Gastroesophageal sphincter (tissue), 3 donors: ENCODE measurements around the gene RRAGD.

ENCODE experiments used
- POLR2A ChIP-seq, 2 donors: fragments of 450-650 bp; IDR thresholded peaks; one replicate each; pipeline ENCODE4 v1.6.1; 2017; ENCODE audit warnings: antibody characterized with exemption in 2 of 2, mild to moderate bottlenecking in 2 of 2, moderate library complexity in 1 of 2
- POLR2AphosphoS5 ChIP-seq: sonication (generic); formaldehyde crosslinking; IDR thresholded peaks from one replicate; pipeline ENCODE4 v1.6.1; 2017; ENCODE audit warnings: antibody characterized with exemption
- TF ChIP-seq, protein P1 (sequence below), 4 experiments: fragments of 200-600 bp in 2 of 4; fragments of 450-650 bp in 2 of 4; sonication (generic) in 1 of 4; IDR thresholded peaks; one replicate each; pipeline ENCODE4 v1.5.1; 2017 to 2019; ENCODE audit warnings: antibody characterized with exemption in 4 of 4, mild to moderate bottlenecking in 2 of 4, moderate library complexity in 2 of 4

DNA sequence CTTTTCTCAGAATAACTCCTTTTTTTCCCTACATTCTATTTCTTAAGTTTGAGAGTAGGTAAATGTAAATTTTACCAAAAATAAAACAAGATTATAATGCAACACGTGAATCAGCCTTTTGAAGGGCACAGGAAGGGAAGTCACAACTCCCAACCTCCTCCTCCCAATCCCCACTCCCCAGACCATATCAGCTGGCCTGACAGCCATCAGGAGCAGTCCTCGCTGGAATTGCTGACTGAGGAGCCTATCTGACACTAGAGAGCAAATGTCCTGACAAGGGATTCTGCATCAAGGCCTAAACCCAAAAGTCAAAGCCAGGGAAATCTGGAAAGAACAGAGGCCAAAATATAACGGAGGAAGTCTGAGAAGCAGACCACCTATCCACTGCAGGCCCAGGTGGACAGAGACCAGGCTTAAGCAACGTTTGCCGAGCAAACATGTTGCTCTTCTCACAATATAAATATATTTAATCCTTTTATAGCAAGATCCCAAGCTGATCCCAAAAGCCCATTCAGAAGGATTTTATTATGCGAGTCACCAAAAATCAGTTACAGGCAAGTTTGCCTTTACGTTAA lies 2.5 kb downstream of the RRAGD start:
- no peak for TF ChIP-seq POLR2A (IDR thresholded peaks at IDR 0.05)
- TF ChIP-seq, protein P1, sequence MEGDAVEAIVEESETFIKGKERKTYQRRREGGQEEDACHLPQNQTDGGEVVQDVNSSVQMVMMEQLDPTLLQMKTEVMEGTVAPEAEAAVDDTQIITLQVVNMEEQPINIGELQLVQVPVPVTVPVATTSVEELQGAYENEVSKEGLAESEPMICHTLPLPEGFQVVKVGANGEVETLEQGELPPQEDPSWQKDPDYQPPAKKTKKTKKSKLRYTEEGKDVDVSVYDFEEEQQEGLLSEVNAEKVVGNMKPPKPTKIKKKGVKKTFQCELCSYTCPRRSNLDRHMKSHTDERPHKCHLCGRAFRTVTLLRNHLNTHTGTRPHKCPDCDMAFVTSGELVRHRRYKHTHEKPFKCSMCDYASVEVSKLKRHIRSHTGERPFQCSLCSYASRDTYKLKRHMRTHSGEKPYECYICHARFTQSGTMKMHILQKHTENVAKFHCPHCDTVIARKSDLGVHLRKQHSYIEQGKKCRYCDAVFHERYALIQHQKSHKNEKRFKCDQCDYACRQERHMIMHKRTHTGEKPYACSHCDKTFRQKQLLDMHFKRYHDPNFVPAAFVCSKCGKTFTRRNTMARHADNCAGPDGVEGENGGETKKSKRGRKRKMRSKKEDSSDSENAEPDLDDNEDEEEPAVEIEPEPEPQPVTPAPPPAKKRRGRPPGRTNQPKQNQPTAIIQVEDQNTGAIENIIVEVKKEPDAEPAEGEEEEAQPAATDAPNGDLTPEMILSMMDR (IDR thresholded peaks at IDR 0.05) = no peak
- TF ChIP-seq POLR2AphosphoS5 = no peak
